ENCODE measurements around the gene OPN1MW. TPM values are rescaled to one million over a fixed set of nuclear protein-coding genes. Genes with fewer than 3 reads are reported as not detected.

The OPN1MW gene
- total and polyA plus RNA-seq, 2 of the 8 experiments (the other 6 are each of a cell fraction or from before 2014, with no cell fraction given) = not detected

GRCh38 chrX:154136627-154137161 lies 45.7 kb upstream of the OPN1MW start (continued):
- TF ChIP-seq E2F6 (IDR thresholded peaks at IDR 0.05) (peak; percentile 90), KDM5A (IDR thresholded peaks at IDR 0.05; ENCODE audit: low read length) (no peak), EP300 (IDR thresholded peaks at IDR 0.05; ENCODE audit: borderline replicate concordance in 1 of 2, low read depth in 2 of 2, low read length in 2 of 2) (no peak), HDAC2 (IDR thresholded peaks at IDR 0.05; ENCODE audit: borderline replicate concordance in 1 of 2, low read depth in 2 of 2, low read length in 2 of 2) (0 out of 4 replicates have a peak, but pooled peaks of 1 of the 2 experiments have one; percentile 36), TAF7 (optimal IDR thresholded peaks at IDR 0.05; ENCODE audit: borderline replicate concordance, low read depth, low read length) (no peak)

Measured in H1 (cell line).